Left lobe of liver (tissue), 2 donors: ENCODE measurements around the gene ANKRD27. TPM values are rescaled to one million over a fixed set of nuclear protein-coding genes. Genes with fewer than 3 reads are reported as not detected.

ENCODE experiments used
- ATAC-seq: fragments of 200-7000 bp; cut with Tn5 transposase; one replicate; pipeline ENCODE4 v1.9.1; 2020; ENCODE audit warnings: mild to moderate bottlenecking, moderate library complexity
- DNase-seq: peaks from one replicate; pipeline ENCODE4 v3.0.0-alpha.2; 2020; ENCODE audit warnings: low spot score
- total RNA-seq: library from RNA; stranded (reverse); gene quantifications from one replicate; pipeline ENCODE4 v1.2.1, GENCODE V29; 2021
- donor health status: DM: no; HTN: no; CAD: no; lungs with moderate emphysema.
- donor health status: DM: no; HTN: yes; CAD: no.

The ANKRD27 gene
- total RNA-seq, 1 donor from 2014 or later: 8.4 TPM

- DNase-seq (peak; percentile 16), ATAC-seq (no peak)
Measured at GRCh38 chr19:32566246-32566830, 108.6 kb downstream of the ANKRD27 start.

- DNase-seq: no peak
- no peak for ATAC-seq
Measured at GRCh38 chr19:32563761-32564160, 111.2 kb downstream of the ANKRD27 start.

DNA sequence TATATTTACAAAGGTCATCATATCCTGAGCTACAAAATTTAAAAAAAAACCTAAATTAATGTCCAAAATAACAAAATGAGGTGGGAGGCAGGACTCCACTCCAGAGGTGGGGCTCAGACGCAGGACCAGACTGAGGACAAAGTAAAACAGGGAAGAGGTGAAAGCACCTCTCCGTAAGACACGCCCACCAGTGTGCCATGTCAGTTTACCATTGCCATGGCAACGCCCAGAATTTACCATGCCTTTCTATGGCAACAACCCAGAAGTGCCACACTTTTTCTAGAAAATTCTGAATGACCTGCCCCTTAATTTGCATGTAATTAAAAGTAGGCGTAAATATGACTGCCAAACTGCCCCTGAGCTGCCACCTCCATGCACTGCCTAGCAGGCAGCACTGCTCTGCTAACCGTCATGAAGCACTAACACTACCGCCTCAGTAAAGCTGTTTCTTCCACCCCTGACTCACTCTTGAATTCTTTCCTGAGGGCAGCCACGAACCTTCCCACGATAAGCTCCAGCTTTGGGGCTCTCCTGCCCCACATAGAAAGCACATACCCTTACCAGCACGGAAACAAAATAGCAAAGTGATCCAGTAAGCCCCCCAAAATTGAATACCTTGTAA lies 116.3 kb downstream of the ANKRD27 start:
- ATAC-seq (no peak), DNase-seq (no peak)

DNA sequence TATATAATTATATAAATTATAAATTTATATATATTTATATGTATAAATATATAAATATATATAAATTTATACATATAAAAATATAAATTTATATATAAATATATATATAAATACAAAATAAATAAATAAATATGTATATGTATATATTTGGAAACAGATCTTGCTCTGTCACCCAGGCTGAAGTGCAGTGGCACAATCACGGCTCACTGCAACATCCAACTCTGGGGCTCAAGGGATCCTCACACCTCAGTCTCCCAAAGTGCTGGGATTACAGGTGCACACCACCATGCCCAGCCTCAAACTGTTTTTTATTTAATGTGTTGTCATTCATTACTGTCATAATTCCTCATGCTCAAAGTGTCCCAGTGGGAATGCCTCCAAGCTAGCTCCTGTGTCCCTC lies 119.2 kb downstream of the ANKRD27 start:
- ATAC-seq (no peak), DNase-seq (no peak)

DNA sequence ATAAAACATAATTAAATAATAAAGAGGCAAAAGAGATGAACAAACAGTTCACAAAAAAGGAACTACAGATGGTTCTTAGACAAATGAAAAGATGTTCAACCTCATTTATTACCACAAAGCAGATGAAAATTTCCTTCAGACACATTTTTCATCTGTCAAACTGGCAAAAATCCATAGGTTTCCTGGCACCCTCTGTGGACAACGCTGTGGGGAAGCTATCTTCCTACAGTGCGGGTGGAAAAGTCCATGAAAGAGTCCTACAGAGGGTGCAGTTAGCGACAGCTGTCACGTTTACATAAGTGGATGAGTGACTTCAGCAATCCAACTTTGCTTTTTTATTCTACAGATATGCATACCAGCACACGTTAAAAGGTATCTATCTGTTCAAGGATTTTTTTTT lies 124.3 kb downstream of the ANKRD27 start:
- ATAC-seq: no peak
- no peak for DNase-seq

Other genes with a start within 250 kb of the ANKRD27 start
- 32.7 TPM for gene PDCD5, start 94.0 kb downstream of the ANKRD27 start, total RNA-seq
- gene RGS9BP, start 668 bp upstream of the ANKRD27 start, total RNA-seq: 0.10 TPM
- gene NUDT19, start 16.6 kb upstream of the ANKRD27 start, total RNA-seq: 8.2 TPM
- gene TDRD12, start 44.6 kb upstream of the ANKRD27 start, total RNA-seq: not detected
- 11.4 TPM for gene SLC7A9, start 194.6 kb upstream of the ANKRD27 start, total RNA-seq